BJ (cell line): ENCODE results near the gene EPS15. TPM values are rescaled to one million over a fixed set of nuclear protein-coding genes. Genes with fewer than 3 reads are reported as not detected.

Experiments used
- CTCF ChIA-PET: fragments of 350-600 bp; formaldehyde crosslinking; extraction: SDS; loops from one replicate; lab custom pipeline; 2021; ENCODE audit warnings: antibody characterized with exemption, inconsistent platforms; lab: Yijun Ruan, JAX
- POLR2A ChIA-PET: fragments of 300-600 bp; sonication (Branson Sonifier 250); formaldehyde crosslinking; extraction: SDS; loops from one replicate; lab custom pipeline; 2021; ENCODE audit warnings: antibody characterized with exemption; lab: Charles Lee
- DNase-seq: peaks from one replicate; pipeline ENCODE4 v3.0.0-alpha.2; 2011; ENCODE audit warnings: low read depth
- H3K27me3 ChIP-seq: 2 replicates; pipeline ENCODE4 v1.6.0; 2011; ENCODE audit warnings: low read length; ENCODE audit not compliant: control insufficient read depth, insufficient read depth
- H3K36me3 ChIP-seq: 2 replicates; pipeline ENCODE4 v1.5.1; 2011; ENCODE audit warnings: low read length; ENCODE audit not compliant: control insufficient read depth, insufficient read depth
- H3K4me3 ChIP-seq: 2 replicates; pipeline ENCODE4 v1.5.1; 2011; ENCODE audit warnings: low read depth, mild to moderate bottlenecking, control low read depth, low read length
- CTCF ChIP-seq: IDR thresholded peaks from 2 replicates; pipeline ENCODE4 v1.5.1; 2011; ENCODE audit warnings: low read depth, mild to moderate bottlenecking, control low read depth, inconsistent platforms, low read length, moderate library complexity; ENCODE audit not compliant: insufficient read depth
- polyA plus RNA-seq: library from polyadenylated mRNA; depleted of rRNA; stranded (reverse); fragments of >200 nt; gene quantifications from 2 replicates; pipeline ENCODE4 v1.2.3, GENCODE V29; 2011

The EPS15 gene
- polyA plus RNA-seq, 1 experiment, result 18.7 TPM

DNA sequence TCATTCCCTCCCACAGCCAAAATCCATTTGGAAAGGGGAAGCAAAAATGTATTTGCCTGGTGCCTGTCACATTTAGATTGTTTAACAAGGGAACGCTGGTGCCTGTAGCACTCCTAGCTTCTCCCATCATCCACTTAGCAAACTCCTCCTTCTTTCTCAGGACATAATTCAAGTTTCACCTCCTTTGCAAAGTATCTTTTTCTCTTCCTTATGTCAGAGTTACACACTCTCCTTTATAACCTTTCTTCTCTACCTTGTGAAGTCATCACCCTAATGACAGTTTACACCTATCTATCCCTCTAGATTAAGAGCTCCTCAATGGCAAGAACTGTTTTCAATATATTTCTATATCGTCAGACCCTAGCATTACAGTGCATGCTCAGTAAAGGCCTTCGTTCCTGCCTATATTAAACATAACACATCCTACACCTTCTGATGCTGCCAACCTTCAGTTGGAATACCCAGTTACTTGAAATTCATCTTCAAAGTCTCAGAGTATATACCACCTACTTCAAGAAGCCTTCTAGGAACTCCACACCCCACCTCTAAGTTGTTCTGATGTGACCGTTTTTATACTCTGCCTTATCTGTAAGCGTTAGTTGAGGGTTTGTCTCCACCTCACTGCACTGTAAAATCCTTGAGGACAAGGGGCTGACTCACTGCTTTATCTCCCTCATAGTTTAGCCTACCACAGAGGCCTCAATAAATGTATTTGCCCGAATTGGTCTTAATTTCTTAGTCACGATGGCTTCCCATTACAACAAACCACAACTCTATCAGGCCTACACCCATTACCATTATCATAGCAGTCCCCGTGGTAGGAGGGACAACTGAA, 1.0 kb upstream of the EPS15 start:
- H3K36me3 ChIP-seq, result no peaks in the 10 kb centered on the region
- no peak for TF ChIP-seq CTCF
- no peaks in the 10 kb centered on the region for H3K27me3 ChIP-seq
- DNase-seq, result peak; percentile 50
- CTCF ChIA-PET, result interaction anchor here (0.6 to 1.0 kb wide), 2 partner anchors 15 to 782 kb away, joined by 3 to 4 read pairs; no protein-coding TSS in a partner anchor
- H3K4me3 ChIP-seq, result no peak overlapping the region
- POLR2A ChIA-PET, result no interaction called here

DNA sequence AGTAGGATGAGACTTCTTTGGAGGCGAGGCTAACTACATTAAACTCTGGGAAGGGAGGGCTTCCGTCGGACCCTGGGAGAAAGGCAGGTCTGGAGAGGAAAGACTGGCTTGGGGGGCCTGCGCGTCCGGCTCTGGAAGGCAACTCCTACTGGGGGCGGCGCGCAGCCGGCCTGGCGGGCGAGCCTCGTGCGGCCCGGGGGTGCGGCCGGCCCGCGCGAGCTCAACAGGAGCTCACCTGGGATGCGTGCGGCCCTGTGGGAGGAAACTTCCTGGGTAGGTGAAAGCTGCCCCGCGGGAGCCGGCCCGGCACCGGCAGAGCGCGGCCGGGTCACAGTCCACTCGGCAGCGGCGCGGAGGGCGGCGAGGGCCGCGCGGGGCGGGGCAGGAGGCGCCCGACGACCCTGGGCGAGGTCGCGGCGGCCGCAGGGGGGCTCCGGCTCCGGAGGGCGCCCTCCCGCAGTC, 449 bp downstream of the EPS15 start:
- POLR2A ChIA-PET, result interaction anchor here (0.5 kb wide), 1 partner anchor 30 kb away, joined by 14 read pairs; no protein-coding TSS in a partner anchor
- no peaks in the 10 kb centered on the region for H3K36me3 ChIP-seq
- H3K27me3 ChIP-seq, result no peaks in the 10 kb centered on the region
- peak overlapping the region; percentile 93 for H3K4me3 ChIP-seq
- CTCF ChIA-PET, result interaction anchor here (1.2 kb wide), 1 partner anchor 13 kb away, joined by 6 read pairs; no protein-coding TSS in a partner anchor
- DNase-seq, result no peak
- TF ChIP-seq CTCF, result no peak

- POLR2A ChIA-PET, result interaction anchor here (0.5 kb wide), 1 partner anchor 30 kb away, joined by 14 read pairs; no protein-coding TSS in a partner anchor
- Histone ChIP-seq H3K4me3 (peak overlapping the region; percentile 93), H3K36me3 (no peaks in the 10 kb centered on the region), H3K27me3 (no peaks in the 10 kb centered on the region)
- CTCF ChIA-PET, result interaction anchor here (1.2 kb wide), 1 partner anchor 12 kb away, joined by 6 read pairs; no protein-coding TSS in a partner anchor
- no peak for TF ChIP-seq CTCF
- DNase-seq, result no peak
Observed at GRCh38 chr1:51518033-51518585, 957 bp downstream of the EPS15 start.

DNA sequence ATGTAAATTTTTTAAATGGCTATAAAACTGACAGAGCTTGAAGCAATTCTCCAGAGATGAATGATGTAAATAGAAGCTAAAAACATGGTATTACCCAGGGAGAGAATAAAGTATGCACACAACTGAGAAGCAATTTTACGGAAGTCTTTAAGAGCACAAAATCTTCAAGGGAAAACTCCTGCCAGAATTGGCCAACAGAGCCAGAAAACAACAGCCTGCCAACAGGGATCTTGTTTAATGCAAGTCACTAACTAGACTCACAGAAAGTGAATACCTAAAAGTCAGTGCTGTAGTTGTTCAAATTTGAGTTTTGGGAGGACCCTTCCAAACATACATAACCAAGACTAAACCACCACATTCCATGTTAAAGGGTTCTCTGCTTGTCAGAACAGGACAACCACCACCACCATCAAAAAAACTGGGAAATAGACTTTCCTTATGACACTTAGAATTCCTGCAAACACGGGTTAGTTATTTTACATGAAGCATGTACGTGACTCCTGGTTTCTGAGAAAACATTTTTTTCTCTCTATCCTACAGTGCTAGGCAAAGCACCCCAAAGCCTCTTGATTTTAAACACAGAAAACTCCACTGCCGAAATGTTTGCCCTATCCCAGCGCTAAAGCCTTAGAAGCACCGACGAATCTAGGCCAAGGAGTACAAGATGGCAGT, 1.6 kb downstream of the EPS15 start:
- TF ChIP-seq CTCF, result no peak
- Histone ChIP-seq H3K36me3 (no peaks in the 10 kb centered on the region), H3K4me3 (peak overlapping the region; percentile 93), H3K27me3 (no peaks in the 10 kb centered on the region)
- CTCF ChIA-PET, result no interaction called here
- no peak for DNase-seq
- POLR2A ChIA-PET, result no interaction called here
